DND-41 (cell line): ENCODE data around the gene CBX7.

Experiments used
- CTCF ChIP-seq: IDR thresholded peaks from 2 replicates; pipeline ENCODE4 v1.5.1; 2012; ENCODE audit warnings: borderline replicate concordance, low read length, moderate library complexity, mild to moderate bottlenecking; ENCODE audit not compliant: poor library complexity, severe bottlenecking; ENCODE audit errors: extremely low read depth
- EZH2 ChIP-seq: IDR thresholded peaks from 3 replicates; pipeline ENCODE4 v1.6.1; 2012; ENCODE audit warnings: borderline replicate concordance, low read depth, mild to moderate bottlenecking, moderate library complexity, low read length, inconsistent platforms; ENCODE audit not compliant: severe bottlenecking

GRCh38 chr22:39173787-39174497, 21.5 kb upstream of the CBX7 start:
- TF ChIP-seq CTCF, result no peak
- no peak for TF ChIP-seq EZH2
